Gastrocnemius medialis (tissue), 4 donors: ENCODE results near the gene PEAK1. TPM values are rescaled to one million over a fixed set of nuclear protein-coding genes. Genes with fewer than 3 reads are reported as not detected.

Source experiments
- ATAC-seq, 2 donors: fragments of 150-250 bp; one replicate each; pipeline ENCODE4 v1.9.1; 2016
- DNase-seq, 2 donors: peaks; one replicate each; pipeline ENCODE4 v3.0.0-alpha.2; 2019
- H3K27ac ChIP-seq, 4 donors: fragments of 200-600 bp; sonication (generic); 1 replicate in 1 of 4; 2 replicates in 3 of 4; pipeline ENCODE4 v1.5.1; 2016 to 2018; ENCODE audit warnings: mild to moderate bottlenecking in 2 of 4, moderate library complexity in 1 of 4
- H3K27me3 ChIP-seq, 3 donors: fragments of 200-600 bp; sonication (generic) in 2 of 3; 1 replicate in 1 of 3; 2 replicates in 2 of 3; pipeline versions ENCODE4 v1.5.1 to v1.6.0; 2016 to 2019; ENCODE audit warnings: mild to moderate bottlenecking in 1 of 3, moderate library complexity in 1 of 3
- H3K36me3 ChIP-seq, 2 donors: fragments of 200-600 bp; sonication (generic) in 1 of 2; one replicate each; pipeline ENCODE4 v1.5.1; 2017 to 2018
- H3K4me1 ChIP-seq, 2 donors: fragments of 200-600 bp; sonication (generic) in 1 of 2; one replicate each; pipeline ENCODE4 v1.5.1; 2016 to 2017; ENCODE audit warnings: mild to moderate bottlenecking in 2 of 2
- H3K4me3 ChIP-seq, 4 donors: fragments of 200-600 bp; sonication (generic) in 3 of 4; 1 replicate in 1 of 4; 2 replicates in 3 of 4; pipeline ENCODE4 v1.5.1; 2016 to 2019; ENCODE audit warnings: mild to moderate bottlenecking in 2 of 4
- H3K9me3 ChIP-seq, 3 donors: fragments of 200-600 bp; sonication (generic) in 2 of 3; 1 replicate in 1 of 3; 2 replicates in 2 of 3; pipeline ENCODE4 v1.5.1; 2016 to 2019
- CTCF ChIP-seq, 5 experiments: fragments of 450-650 bp in 3 of 5; fragments of 200-600 bp in 2 of 5; sonication (generic) in 2 of 5; IDR thresholded peaks in 4 of 5; conservative IDR thresholded peaks in 1 of 5; 1 replicate in 4 of 5; 2 replicates in 1 of 5; pipeline ENCODE4 v1.5.1; 2016 to 2019; ENCODE audit warnings: antibody characterized with exemption in 5 of 5, mild to moderate bottlenecking in 3 of 5, moderate library complexity in 3 of 5
- POLR2A ChIP-seq, 2 donors: fragments of 450-650 bp; IDR thresholded peaks; one replicate each; pipeline ENCODE4 v1.6.1; 2017; ENCODE audit warnings: antibody characterized with exemption in 2 of 2, mild to moderate bottlenecking in 2 of 2, moderate library complexity in 2 of 2
- in situ Hi-C, 4 donors: fragments of 200-750 bp; cut with MboI; loops; one replicate each; pipeline versions ENCODE4 v1.15.0 to v1.8.0; 2017; ENCODE audit warnings: low sequenced_read_pairs in 4 of 4
- intact Hi-C: fragments of 100-400 bp; cut with DNase I; formaldehyde crosslinking; loops from one replicate; pipeline ENCODE4 v1.15.1; 2023; ENCODE audit warnings: low total_unique reads
- total RNA-seq, 4 donors: library from RNA; depleted of rRNA; stranded (reverse); fragments of >200 nt; gene quantifications; one replicate each; pipeline versions ENCODE4 v1.1.0 to v1.2.3, GENCODE V29; 2016

PEAK1 gene
- total RNA-seq, 4 donors from 2014 or later: 17.8 to 21.9 (median 20.8) TPM

GRCh38 chr15:77402740-77403379 lies 17.0 kb downstream of the PEAK1 start:
- Histone ChIP-seq H3K9me3 (peaks cover 0 to 16% (median 3%) of the 10 kb centered on the region in 3 donors), H3K4me1 (no peaks in the 10 kb centered on the region), H3K27me3 (no peaks in the 10 kb centered on the region), H3K4me3 (no peak overlapping the region), H3K27ac (no peak overlapping the region), H3K36me3 (no peaks in the 10 kb centered on the region)
- ATAC-seq (no peak), DNase-seq (no peak)
- in situ Hi-C loops: no loop called here
- intact Hi-C loops: no loop called here
- TF ChIP-seq POLR2A (IDR thresholded peaks at IDR 0.05) (no peak), CTCF (IDR thresholded peaks at IDR 0.05 in 4 of 5, conservative IDR thresholded peaks at IDR 0.05 in 1 of 5) (no peak)

- TF ChIP-seq POLR2A (IDR thresholded peaks at IDR 0.05) (no peak), CTCF (IDR thresholded peaks at IDR 0.05 in 4 of 5, conservative IDR thresholded peaks at IDR 0.05 in 1 of 5) (no peak)
- no peak overlapping the region for H3K4me3 ChIP-seq
- H3K27ac ChIP-seq: no peak overlapping the region
- no peaks in the 10 kb centered on the region for H3K27me3 ChIP-seq
- ATAC-seq (no peak), DNase-seq (no peak)
- H3K36me3 ChIP-seq: no peaks in the 10 kb centered on the region
- intact Hi-C loops: no loop called here
- H3K9me3 ChIP-seq: peaks cover 0 to 21% (median 3%) of the 10 kb centered on the region in 3 donors
- in situ Hi-C loops: no loop called here
- H3K4me1 ChIP-seq: no peaks in the 10 kb centered on the region
These were observed 19.6 kb downstream of the PEAK1 start for GRCh38 chr15:77400258-77400657.

- no peak for TF ChIP-seq CTCF (IDR thresholded peaks at IDR 0.05 in 4 of 5, conservative IDR thresholded peaks at IDR 0.05 in 1 of 5)
- no peak for TF ChIP-seq POLR2A (IDR thresholded peaks at IDR 0.05)
- Histone ChIP-seq H3K9me3 (peaks cover 0 to 22% (median 3%) of the 10 kb centered on the region in 3 donors), H3K4me1 (no peaks in the 10 kb centered on the region), H3K27me3 (no peaks in the 10 kb centered on the region), H3K4me3 (no peak overlapping the region), H3K36me3 (no peaks in the 10 kb centered on the region), H3K27ac (no peak overlapping the region)
- DNase-seq (no peak), ATAC-seq (no peak)
- in situ Hi-C loops: no loop called here
- intact Hi-C loops: no loop called here
These were observed 21.0 kb downstream of the PEAK1 start for GRCh38 chr15:77398927-77399326.

- Histone ChIP-seq H3K36me3 (no peaks in the 10 kb centered on the region), H3K9me3 (peaks cover 0 to 22% (median 3%) of the 10 kb centered on the region in 3 donors), H3K4me1 (peaks cover 4 to 6% of the 10 kb centered on the region in 2 donors), H3K27ac (no peak overlapping the region), H3K27me3 (no peaks in the 10 kb centered on the region), H3K4me3 (no peak overlapping the region)
- intact Hi-C loops: no loop called here
- TF ChIP-seq CTCF (IDR thresholded peaks at IDR 0.05 in 4 of 5, conservative IDR thresholded peaks at IDR 0.05 in 1 of 5): no peak
- TF ChIP-seq POLR2A (IDR thresholded peaks at IDR 0.05): no peak
- DNase-seq: no peak
- in situ Hi-C loops: no loop called here
- ATAC-seq: no peak
These were observed 23.2 kb downstream of the PEAK1 start for GRCh38 chr15:77396692-77397091.
